Measurements from ENCODE around the gene SKOR1.

- no peak for TF ChIP-seq MAFK (IDR thresholded peaks at IDR 0.05; ENCODE audit: low read depth, low read length)
- TF ChIP-seq POLR2A (IDR thresholded peaks at IDR 0.05; ENCODE audit: low read depth, low read length), result no peak
- no peak for TF ChIP-seq CTCF (conservative IDR thresholded peaks at IDR 0.05; ENCODE audit: low read depth, low read length)
- TF ChIP-seq BHLHE40 (IDR thresholded peaks at IDR 0.05; ENCODE audit: low read depth, low read length), result no peak
- no peak for TF ChIP-seq RCOR1 (IDR thresholded peaks at IDR 0.05; ENCODE audit: insufficient replicate concordance, low read length)
- no peak for TF ChIP-seq MXI1 (IDR thresholded peaks at IDR 0.05; ENCODE audit: borderline replicate concordance, low read depth, low read length)
- no peak for TF ChIP-seq CHD1 (IDR thresholded peaks at IDR 0.05; ENCODE audit: low read depth, low read length)
- TF ChIP-seq CEBPB (IDR thresholded peaks at IDR 0.05; ENCODE audit: low read depth, low read length), result no peak
- TF ChIP-seq FOS (IDR thresholded peaks at IDR 0.05; ENCODE audit: low read depth, low read length), result no peak
- TF ChIP-seq RAD21 (IDR thresholded peaks at IDR 0.05; ENCODE audit: low read length), result no peak
Measured at GRCh38 chr15:67806536-67806935, 18.8 kb upstream of the SKOR1 start.
